WTC11 (cell line): ENCODE results near the gene B3GALNT2. TPM values are rescaled to one million over a fixed set of nuclear protein-coding genes. Genes with fewer than 3 reads are reported as not detected.

Experiments used
- ATAC-seq: fragments of 200-7000 bp; cut with Tn5 transposase; 2 replicates; pipeline ENCODE4 v1.10.0; 2021; ENCODE audit warnings: mild to moderate bottlenecking, moderate library complexity
- CTCF ChIA-PET: fragments of 300-600 bp; sonication (Branson Sonifier 250); formaldehyde crosslinking; loops from one replicate; lab custom pipeline; 2021; ENCODE audit warnings: antibody characterized with exemption; lab: Charles Lee
- POLR2A ChIA-PET: fragments of 350-600 bp; sonication (Branson Sonifier 250); formaldehyde crosslinking; loops from one replicate; lab custom pipeline; 2021; ENCODE audit warnings: antibody characterized with exemption; lab: Charles Lee
- DNase-seq: peaks from one replicate; pipeline ENCODE4 v3.0.0; 2021; ENCODE audit warnings: low spot score
- H3K27ac Mint-ChIP-seq: 2 replicates; pipeline ENCODE4 v1.8.0; 2021; ENCODE audit warnings: mixed read lengths
- H3K27me3 Mint-ChIP-seq: 2 replicates; pipeline ENCODE4 v1.8.0; 2021; ENCODE audit warnings: low read depth, mild to moderate bottlenecking, moderate library complexity, mixed read lengths
- H3K36me3 Mint-ChIP-seq: 2 replicates; pipeline ENCODE4 v1.8.0; 2021; ENCODE audit warnings: mixed read lengths
- H3K4me1 Mint-ChIP-seq: 2 replicates; pipeline ENCODE4 v1.8.0; 2022; ENCODE audit warnings: mixed read lengths
- H3K4me3 Mint-ChIP-seq: 2 replicates; pipeline ENCODE4 v1.8.0; 2021; ENCODE audit warnings: mild to moderate bottlenecking, moderate library complexity, mixed read lengths
- H3K9me3 Mint-ChIP-seq: 2 replicates; pipeline ENCODE4 v1.8.0; 2021; ENCODE audit warnings: mixed read lengths
- ATF1 ChIP-seq: sonication (generic); formaldehyde crosslinking; IDR thresholded peaks from 2 replicates; pipeline ENCODE4 v1.8.1; 2023; ENCODE audit warnings: mild to moderate bottlenecking, moderate library complexity, missing genetic modification reagents
- CTCF ChIP-seq: fragments of 200-600 bp; IDR thresholded peaks from 2 replicates; pipeline ENCODE4 v1.8.0; 2022; ENCODE audit warnings: antibody characterized with exemption
- FOXK1 ChIP-seq: sonication (generic); formaldehyde crosslinking; IDR thresholded peaks from 2 replicates; pipeline ENCODE4 v1.8.0; 2022; ENCODE audit warnings: mild to moderate bottlenecking, moderate library complexity, missing genetic modification reagents
- FOXP1 ChIP-seq: sonication (generic); formaldehyde crosslinking; IDR thresholded peaks from 2 replicates; pipeline ENCODE4 v1.8.0; 2022; ENCODE audit warnings: missing genetic modification reagents, mild to moderate bottlenecking, moderate library complexity, borderline replicate concordance
- IRF1 ChIP-seq: sonication (generic); formaldehyde crosslinking; IDR thresholded peaks from 2 replicates; pipeline ENCODE4 v1.8.0; 2023; ENCODE audit warnings: missing genetic modification reagents
- JAZF1 ChIP-seq: fragments of 250-450 bp; sonication (Bioruptor Pico); IDR thresholded peaks from 2 replicates; pipeline ENCODE4 v1.9.0; 2021; ENCODE audit warnings: moderate library complexity, mild to moderate bottlenecking, inconsistent platforms
- MLX ChIP-seq: sonication (generic); formaldehyde crosslinking; IDR thresholded peaks from 2 replicates; pipeline ENCODE4 v1.8.1; 2023; ENCODE audit warnings: mild to moderate bottlenecking, missing genetic modification reagents, moderate library complexity
- SOX15 ChIP-seq: fragments of 250-450 bp; sonication (Bioruptor Pico); IDR thresholded peaks from 2 replicates; pipeline ENCODE4 v1.9.0; 2021; ENCODE audit warnings: mild to moderate bottlenecking
- TEAD1 ChIP-seq: sonication (generic); formaldehyde crosslinking; IDR thresholded peaks from 2 replicates; pipeline ENCODE4 v1.8.0; 2022; ENCODE audit warnings: mild to moderate bottlenecking, missing genetic modification reagents
- ZBTB43 ChIP-seq: sonication (generic); formaldehyde crosslinking; IDR thresholded peaks from 2 replicates; pipeline ENCODE4 v1.8.1; 2023; ENCODE audit warnings: mild to moderate bottlenecking, missing genetic modification reagents
- ZNF416 ChIP-seq: fragments of 250-450 bp; sonication (Bioruptor Pico); IDR thresholded peaks from 2 replicates; pipeline ENCODE4 v1.9.0; 2021; ENCODE audit warnings: mild to moderate bottlenecking, inconsistent platforms
- ZNF532 ChIP-seq: fragments of 250-450 bp; sonication (Bioruptor Pico); IDR thresholded peaks from 2 replicates; pipeline ENCODE4 v1.9.0; 2021; ENCODE audit warnings: mild to moderate bottlenecking, borderline replicate concordance
- total RNA-seq: library from RNA; stranded (reverse); gene quantifications from 3 replicates; pipeline ENCODE4 v1.2.3, GENCODE V29; 2021

B3GALNT2 gene
- total RNA-seq, 1 experiment from 2014 or later: 41.7 TPM

- DNase-seq: no peak
- Mint-ChIP-seq H3K36me3 (no peaks in the 10 kb centered on the region), H3K4me3 (no peak overlapping the region), H3K9me3 (no peaks in the 10 kb centered on the region), H3K27me3 (no peaks in the 10 kb centered on the region), H3K27ac (no peak overlapping the region), H3K4me1 (no peaks in the 10 kb centered on the region)
- ChIA-PET CTCF (interaction anchor here (0.7 to 1.2 kb wide), 3 partner anchors 9 to 456 kb away, joined by 3 to 4 read pairs (median 3); no protein-coding TSS in a partner anchor), POLR2A (no interaction called here)
- TF ChIP-seq TEAD1: no peak
- no peak for TF ChIP-seq IRF1
- no peak for TF ChIP-seq FOXP1 (CRISPR knock-in tag)
- no peak for TF ChIP-seq ZNF416 (CRISPR knock-in tag)
- no peak for TF ChIP-seq ZNF532 (CRISPR knock-in tag)
- no peak for TF ChIP-seq FOXK1 (CRISPR knock-in tag)
- no peak for TF ChIP-seq SOX15 (CRISPR knock-in tag)
- TF ChIP-seq ATF1: no peak
- no peak for TF ChIP-seq ZBTB43 (CRISPR knock-in tag)
- no peak for TF ChIP-seq JAZF1 (CRISPR knock-in tag)
- ATAC-seq: no peak
Measured at GRCh38 chr1:235515844-235516512, 11.7 kb upstream of the B3GALNT2 start.

- ATAC-seq: peak; percentile 46
- peak; percentile 69 for TF ChIP-seq CTCF
- TF ChIP-seq MLX (CRISPR knock-in tag): no peak
- Mint-ChIP-seq H3K4me3 (no peak overlapping the region), H3K4me1 (no peaks in the 10 kb centered on the region), H3K27ac (no peak overlapping the region), H3K36me3 (no peaks in the 10 kb centered on the region), H3K9me3 (no peaks in the 10 kb centered on the region), H3K27me3 (no peaks in the 10 kb centered on the region)
- CTCF ChIA-PET: interaction anchor here (0.6 to 2.1 kb wide), 21 partner anchors 9 to 552 kb away, joined by 3 to 22 read pairs (median 4); partner anchors contain the start of gene B3GALNT2
- no peak for DNase-seq
- POLR2A ChIA-PET: interaction anchor here (0.6 kb wide), 2 partner anchors 237 to 1371 kb away, joined by 4 to 8 read pairs; no protein-coding TSS in a partner anchor
Measured at GRCh38 chr1:235513495-235514366, 9.5 kb upstream of the B3GALNT2 start.
